Neuronal stem cell (in vitro differentiated cells): ENCODE measurements around the gene MEGF6.
A peak's percentile ranks its signal among the peaks of the same experiment; 100 is the strongest.

Experiments
- DNase-seq: peaks from one replicate; pipeline ENCODE4 v3.0.0-alpha.2; 2013; ENCODE audit warnings: low spot score
- H2AFZ ChIP-seq: one replicate; pipeline ENCODE4 v1.6.1; 2013; ENCODE audit warnings: mild to moderate bottlenecking, low read length, inconsistent platforms
- H2AK5ac ChIP-seq: 2 replicates; pipeline ENCODE4 v1.6.1; 2013; ENCODE audit warnings: low read depth, mild to moderate bottlenecking, inconsistent platforms, low read length, moderate library complexity, mixed read lengths
- H2BK120ac ChIP-seq: 2 replicates; pipeline ENCODE4 v1.6.1; 2013; ENCODE audit warnings: low read depth, mild to moderate bottlenecking, inconsistent platforms, low read length, moderate library complexity, mixed read lengths
- H2BK12ac ChIP-seq: one replicate; pipeline ENCODE4 v1.6.1; 2013; ENCODE audit warnings: low read length, inconsistent platforms
- H2BK15ac ChIP-seq: 2 replicates; pipeline ENCODE4 v1.6.1; 2013; ENCODE audit warnings: mild to moderate bottlenecking, low read length, inconsistent platforms, mixed read lengths
- H2BK5ac ChIP-seq: one replicate; pipeline ENCODE4 v1.6.1; 2013; ENCODE audit warnings: inconsistent platforms, mild to moderate bottlenecking, low read length, moderate library complexity
- H3K14ac ChIP-seq: one replicate; pipeline ENCODE4 v1.6.1; 2013; ENCODE audit warnings: low read length, inconsistent platforms
- H3K18ac ChIP-seq: 2 replicates; pipeline ENCODE4 v1.6.1; 2013; ENCODE audit warnings: low read length, inconsistent platforms
- H3K23ac ChIP-seq: 2 replicates; pipeline ENCODE4 v1.6.1; 2013; ENCODE audit warnings: low read depth, mild to moderate bottlenecking, mixed read lengths, low read length, inconsistent platforms; ENCODE audit not compliant: poor library complexity
- H3K27ac ChIP-seq: replicated peaks from 3 replicates; pipeline ENCODE4 v1.5.1; 2013; ENCODE audit warnings: low read length, inconsistent platforms
- H3K27me3 ChIP-seq, 3 experiments: 2 replicates each; pipeline ENCODE4 v1.6.1; 2013; ENCODE audit warnings: low read length in 3 of 3, mild to moderate bottlenecking in 2 of 3, inconsistent platforms in 1 of 3, low read depth in 1 of 3, mixed read lengths in 1 of 3, moderate library complexity in 1 of 3; ENCODE audit not compliant: control insufficient read depth in 3 of 3, insufficient read depth in 3 of 3
- H3K36me3 ChIP-seq, 2 donors: replicated peaks in 1 of 2; 2 replicates each; pipeline ENCODE4 v1.6.1; 2013; ENCODE audit warnings: low read length in 2 of 2; ENCODE audit not compliant: control insufficient read depth in 2 of 2, insufficient read depth in 2 of 2
- H3K4ac ChIP-seq: 2 replicates; pipeline ENCODE4 v1.6.1; 2013; ENCODE audit warnings: inconsistent platforms, mild to moderate bottlenecking, low read length, moderate library complexity
- H3K4me1 ChIP-seq, 2 donors: 1 replicate in 1 of 2; 2 replicates in 1 of 2; pipeline ENCODE4 v1.6.1; 2013; ENCODE audit warnings: low read length in 2 of 2, low read depth in 1 of 2; ENCODE audit not compliant: control insufficient read depth in 2 of 2, insufficient read depth in 1 of 2
- H3K4me2 ChIP-seq: one replicate; pipeline ENCODE4 v1.6.1; 2013; ENCODE audit warnings: mild to moderate bottlenecking, low read length, inconsistent platforms; ENCODE audit not compliant: insufficient read depth, poor library complexity, severe bottlenecking
- H3K4me3 ChIP-seq, 2 donors: 2 replicates each; pipeline ENCODE4 v1.5.1; 2013; ENCODE audit warnings: low read length in 2 of 2, mild to moderate bottlenecking in 2 of 2, inconsistent platforms in 1 of 2, moderate library complexity in 1 of 2
- H3K79me1 ChIP-seq: one replicate; pipeline ENCODE4 v1.6.1; 2013; ENCODE audit warnings: low read depth, mild to moderate bottlenecking, inconsistent platforms, low read length, moderate library complexity
- H3K9ac ChIP-seq: one replicate; pipeline ENCODE4 v1.6.1; 2013; ENCODE audit warnings: mild to moderate bottlenecking, low read depth, low read length, inconsistent platforms; ENCODE audit not compliant: poor library complexity
- H3K9me3 ChIP-seq, 2 donors: replicated peaks in 1 of 2; 2 replicates each; pipeline versions ENCODE3 to v1.6.1; 2013; ENCODE audit warnings: low read length in 2 of 2, mild to moderate bottlenecking in 2 of 2, inconsistent platforms in 1 of 2, low read depth in 1 of 2, mixed read lengths in 1 of 2, moderate library complexity in 1 of 2; ENCODE audit not compliant: control insufficient read depth in 2 of 2, insufficient read depth in 1 of 2
- H4K8ac ChIP-seq: one replicate; pipeline ENCODE4 v1.6.1; 2013; ENCODE audit warnings: low read depth, mild to moderate bottlenecking, inconsistent platforms, low read length, moderate library complexity
- H4K91ac ChIP-seq: one replicate; pipeline ENCODE4 v1.6.1; 2013; ENCODE audit warnings: low read length, low read depth, mild to moderate bottlenecking, inconsistent platforms; ENCODE audit not compliant: poor library complexity
- WGBS, 2 donors: extraction: QIAGEN DNeasy Blood & Tissue Kit; methylation state at CpG; one replicate each; pipeline ENCODE4 v1.1.7; 2013; ENCODE audit warnings: missing lambda C conversion rate in 2 of 2, mixed read lengths in 1 of 2; ENCODE audit not compliant: insufficient read length in 2 of 2, insufficient replicate concordance in 1 of 2; ENCODE audit errors: extremely low coverage in 2 of 2; 5-methylcytosine and 5-hydroxymethylcytosine counted together

MEGF6 gene

DNA sequence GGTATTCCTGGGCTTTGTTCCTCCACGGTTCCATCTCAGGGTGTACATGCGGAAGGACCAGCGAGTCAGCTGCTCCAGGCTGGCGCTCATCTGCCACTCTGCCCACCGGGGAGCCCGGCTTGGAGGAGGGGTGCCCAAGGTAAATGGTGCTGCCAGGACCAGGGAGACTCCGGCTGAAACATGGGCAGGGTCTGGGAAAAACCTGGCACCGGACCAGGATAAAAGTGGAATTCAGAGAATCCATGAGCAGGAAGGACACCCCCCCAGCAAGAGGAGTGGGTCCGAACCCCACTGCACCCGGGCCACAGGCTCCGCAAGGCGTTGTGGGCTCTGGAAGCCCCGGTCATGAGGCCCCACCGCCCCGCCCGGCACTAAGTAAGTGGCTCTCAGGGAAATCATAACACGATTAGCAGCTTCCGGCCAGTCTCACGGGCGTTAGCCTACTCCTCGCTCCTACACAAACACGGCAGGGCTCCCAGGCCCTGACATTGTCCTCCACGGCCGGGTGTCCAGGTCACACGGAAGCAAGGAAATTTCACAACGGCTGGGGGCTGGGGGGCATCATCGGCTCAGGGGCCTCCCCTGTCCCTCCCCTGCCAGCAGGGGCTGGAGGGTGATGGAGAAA is 21.1 kb downstream of the MEGF6 start:
- H2BK5ac ChIP-seq: no peak overlapping the region
- WGBS, 2 donors: no CpG with 5 or more reads among the region's 27 CpGs
- peak overlapping the region; percentile 68 for H2AFZ ChIP-seq
- H2AK5ac ChIP-seq: no peak overlapping the region
- no peak overlapping the region for H4K8ac ChIP-seq
- peak overlapping the region; percentile 83 for H3K23ac ChIP-seq
- no peaks in the 10 kb centered on the region for H3K27me3 ChIP-seq
- no peak overlapping the region for H2BK12ac ChIP-seq
- H3K4me2 ChIP-seq: no peak overlapping the region
- peaks cover 0 to 5% of the 10 kb centered on the region in 2 donors for H3K9me3 ChIP-seq
- peak overlapping the region; percentile 72 for H3K18ac ChIP-seq
- H2BK15ac ChIP-seq: no peak overlapping the region
- H3K4me3 ChIP-seq: no peak overlapping the region
- H3K4ac ChIP-seq: no peak overlapping the region
- H3K4me1 ChIP-seq: peaks cover 18 to 27% of the 10 kb centered on the region in 2 donors
- no peak overlapping the region for H2BK120ac ChIP-seq
- peaks cover 3% of the 10 kb centered on the region for H3K79me1 ChIP-seq
- no peak overlapping the region for H4K91ac ChIP-seq
- no peak for DNase-seq
- H3K27ac ChIP-seq: peak overlapping the region; percentile 15
- H3K14ac ChIP-seq: no peak overlapping the region
- H3K9ac ChIP-seq: peak overlapping the region; percentile 9
- H3K36me3 ChIP-seq: peaks cover 0 to 10% of the 10 kb centered on the region in 2 donors

DNA sequence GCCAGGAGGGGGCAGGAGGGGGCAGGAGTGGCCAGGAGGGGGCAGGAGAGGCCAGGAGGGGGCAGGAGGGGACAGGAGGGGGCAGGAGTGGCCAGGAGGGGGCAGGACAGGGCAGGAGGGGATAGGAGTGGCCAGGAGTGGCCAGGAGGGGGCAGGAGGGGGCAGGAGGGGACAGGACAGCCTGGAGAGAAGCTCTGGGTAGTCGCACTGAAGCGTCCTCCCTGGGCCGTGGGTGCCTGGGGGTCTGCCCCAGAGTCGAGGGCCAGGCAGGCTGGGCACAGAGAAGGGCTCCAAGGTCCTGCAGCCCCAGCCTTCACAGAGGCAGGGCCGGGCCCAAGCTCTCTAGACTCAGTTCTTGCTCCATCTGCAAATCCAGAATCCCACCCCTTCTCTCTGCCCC is 22.9 kb downstream of the MEGF6 start:
- Histone ChIP-seq H3K4me1 (peaks cover 12 to 21% of the 10 kb centered on the region in 2 donors), H2AFZ (no peak overlapping the region), H3K18ac (peak overlapping the region; percentile 0), H3K23ac (no peak overlapping the region), H2BK120ac (no peak overlapping the region), H3K9me3 (peaks cover 0 to 5% of the 10 kb centered on the region in 2 donors), H2BK5ac (no peak overlapping the region), H3K36me3 (peaks cover 0 to 9% of the 10 kb centered on the region in 2 donors), H3K4ac (no peak overlapping the region), H2BK15ac (no peak overlapping the region), H2AK5ac (no peak overlapping the region), H4K91ac (no peak overlapping the region), H3K14ac (no peak overlapping the region), H3K27me3 (no peaks in the 10 kb centered on the region), H3K79me1 (peaks cover 6% of the 10 kb centered on the region), H3K4me3 (no peak overlapping the region), H3K4me2 (no peak overlapping the region), H3K27ac (no peak overlapping the region), H4K8ac (no peak overlapping the region), H3K9ac (no peak overlapping the region), H2BK12ac (no peak overlapping the region)
- no CpG with 5 or more reads among the region's 5 CpGs for WGBS, 2 donors
- DNase-seq: no peak

DNA sequence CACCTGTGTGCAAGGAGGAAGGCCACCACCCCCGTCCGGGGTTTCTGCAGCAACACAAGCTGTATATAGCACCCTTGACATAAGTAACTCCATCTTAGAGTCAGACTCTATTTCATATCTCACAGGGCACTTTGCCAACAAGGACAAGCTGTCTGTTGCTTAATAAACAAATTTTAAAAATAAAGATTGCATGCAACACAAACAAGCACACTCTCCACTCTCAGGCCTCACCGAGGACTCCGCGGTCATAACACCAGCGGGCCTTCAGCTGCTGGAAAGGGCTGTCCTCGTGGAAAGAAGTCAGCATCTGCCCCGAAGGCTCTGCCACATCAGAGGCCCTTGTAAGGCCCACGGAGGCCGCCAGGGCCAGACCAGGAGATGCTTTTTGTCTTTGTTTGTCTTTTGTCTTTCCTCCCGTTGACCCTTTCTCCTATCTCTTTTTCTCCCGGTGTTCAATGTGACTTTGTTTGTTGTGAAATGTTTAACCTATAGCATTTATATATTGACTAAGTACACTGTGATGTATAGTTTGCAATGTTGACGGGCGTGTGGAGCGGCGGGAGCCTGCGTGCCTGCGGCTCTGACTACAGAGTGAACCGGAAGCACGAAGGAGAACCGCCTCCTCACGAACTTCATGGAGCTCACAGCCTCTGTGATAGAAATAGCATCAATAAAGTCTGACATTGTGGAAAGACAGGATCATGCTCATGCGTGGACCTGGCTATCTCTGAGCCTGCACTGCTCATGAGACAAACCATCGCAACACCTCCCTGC is 24.1 kb downstream of the MEGF6 start:
- H3K27ac ChIP-seq: no peak overlapping the region
- no peak overlapping the region for H2AK5ac ChIP-seq
- WGBS, 2 donors: no CpG with 5 or more reads among the region's 24 CpGs

DNA sequence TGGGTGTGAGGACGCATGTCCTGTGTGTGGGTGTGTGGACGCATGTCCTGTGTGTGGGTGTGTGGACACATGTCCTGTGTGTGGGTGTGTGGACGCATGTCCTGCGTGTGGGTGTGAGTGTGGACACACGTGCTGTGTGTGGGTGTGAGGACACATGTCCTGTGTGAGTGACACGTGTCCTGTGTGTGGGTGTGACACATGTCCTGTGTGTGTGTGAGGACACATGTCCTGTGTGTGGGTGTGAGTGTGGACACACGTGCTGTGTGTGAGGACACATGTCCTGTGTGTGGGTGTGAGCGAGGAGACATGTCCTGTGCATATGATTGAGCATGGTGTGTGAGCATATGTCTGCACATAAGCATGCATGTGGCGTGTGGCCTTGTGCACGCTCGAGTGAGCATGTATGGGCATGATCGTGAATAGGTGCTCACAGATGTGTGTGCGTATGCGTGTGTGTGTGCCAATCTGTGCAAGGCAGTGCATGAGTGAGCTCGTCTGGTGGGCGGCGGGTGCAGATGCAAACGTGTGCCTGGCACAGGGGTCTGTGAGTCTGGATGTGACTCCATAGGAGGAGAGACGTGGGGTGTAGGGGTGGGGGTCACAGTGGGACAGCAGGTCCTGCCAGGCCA is 25.3 kb downstream of the MEGF6 start:
- Histone ChIP-seq H3K9ac (peak overlapping the region; percentile 47), H3K4me2 (no peak overlapping the region), H3K27ac (peak overlapping the region; percentile 2), H2BK5ac (no peak overlapping the region), H3K4me3 (peak overlapping the region in 1 of 2 donors; percentile 62), H2BK15ac (no peak overlapping the region), H3K36me3 (peaks cover 0 to 9% of the 10 kb centered on the region in 2 donors), H2AK5ac (no peak overlapping the region), H2BK12ac (peak overlapping the region; percentile 14), H4K8ac (no peak overlapping the region), H3K9me3 (peaks cover 0 to 5% of the 10 kb centered on the region in 2 donors), H2AFZ (no peak overlapping the region), H3K14ac (no peak overlapping the region), H2BK120ac (no peak overlapping the region), H3K18ac (no peak overlapping the region), H3K23ac (peak overlapping the region; percentile 34), H3K27me3 (no peaks in the 10 kb centered on the region), H3K4me1 (peaks cover 11 to 15% of the 10 kb centered on the region in 2 donors), H3K79me1 (peaks cover 14% of the 10 kb centered on the region), H4K91ac (no peak overlapping the region), H3K4ac (no peak overlapping the region)
- WGBS, 2 donors: no CpG with 5 or more reads among the region's 19 CpGs
- no peak for DNase-seq

More for the DNA sequence above, 24.1 kb downstream of the MEGF6 start:
- no peak overlapping the region for H3K14ac ChIP-seq
- H2BK5ac ChIP-seq: no peak overlapping the region
- peaks cover 0 to 5% of the 10 kb centered on the region in 2 donors for H3K9me3 ChIP-seq
- no peak overlapping the region for H2BK12ac ChIP-seq
- H3K9ac ChIP-seq: no peak overlapping the region
- H3K4me3 ChIP-seq: no peak overlapping the region
- H3K18ac ChIP-seq: peak overlapping the region; percentile 28
- H2BK15ac ChIP-seq: no peak overlapping the region
- no peak overlapping the region for H4K8ac ChIP-seq
- H4K91ac ChIP-seq: no peak overlapping the region
- H3K4me1 ChIP-seq: peaks cover 11 to 17% of the 10 kb centered on the region in 2 donors
- no peaks in the 10 kb centered on the region for H3K27me3 ChIP-seq
- no peak overlapping the region for H3K4me2 ChIP-seq
- H3K79me1 ChIP-seq: peaks cover 12% of the 10 kb centered on the region
- H2BK120ac ChIP-seq: no peak overlapping the region
- DNase-seq: no peak
- H3K4ac ChIP-seq: no peak overlapping the region
- no peak overlapping the region for H3K23ac ChIP-seq
- peaks cover 0 to 9% of the 10 kb centered on the region in 2 donors for H3K36me3 ChIP-seq
- no peak overlapping the region for H2AFZ ChIP-seq
